ENCODE data around the gene HOMER3.

- no peak for TF ChIP-seq CTCF (IDR thresholded peaks at IDR 0.05; ENCODE audit: low read depth, low read length)
- no peak for TF ChIP-seq EZH2phosphoT487 (IDR thresholded peaks at IDR 0.05; ENCODE audit: low read depth)
Observed at GRCh38 chr19:18908917-18909619, 31.9 kb downstream of the HOMER3 start.

Data from OCI-LY3 (cell line).